Measurements from ENCODE around the gene ACR.

DNA sequence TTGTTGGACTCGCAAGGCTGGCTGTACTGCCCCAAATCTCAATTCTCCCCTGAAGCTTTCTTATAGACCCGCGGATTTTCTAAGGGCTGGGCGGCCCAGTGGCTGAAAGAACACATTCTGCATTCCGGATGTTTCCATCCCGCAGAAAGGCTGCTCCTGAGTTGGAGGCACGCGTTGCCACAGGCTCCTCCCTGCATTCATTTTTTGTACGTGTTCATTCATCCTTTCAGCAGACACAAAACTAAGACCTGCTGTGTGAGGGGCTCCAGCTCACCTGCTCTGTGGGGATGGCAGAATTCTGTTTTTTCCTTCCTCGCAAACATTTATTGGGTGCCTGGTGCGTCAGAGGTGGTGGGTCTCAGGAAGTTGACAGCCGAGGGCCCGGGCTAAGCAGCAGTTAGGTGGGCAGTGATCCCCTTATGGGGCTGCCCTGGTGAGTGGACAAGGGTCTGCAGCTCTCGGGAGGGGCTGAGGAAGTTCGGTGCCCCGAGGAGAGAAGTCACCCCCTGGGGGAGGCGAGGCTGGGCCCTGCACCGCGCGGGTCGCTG, 41.7 kb upstream of the ACR start:
- TF ChIP-seq, protein P1, sequence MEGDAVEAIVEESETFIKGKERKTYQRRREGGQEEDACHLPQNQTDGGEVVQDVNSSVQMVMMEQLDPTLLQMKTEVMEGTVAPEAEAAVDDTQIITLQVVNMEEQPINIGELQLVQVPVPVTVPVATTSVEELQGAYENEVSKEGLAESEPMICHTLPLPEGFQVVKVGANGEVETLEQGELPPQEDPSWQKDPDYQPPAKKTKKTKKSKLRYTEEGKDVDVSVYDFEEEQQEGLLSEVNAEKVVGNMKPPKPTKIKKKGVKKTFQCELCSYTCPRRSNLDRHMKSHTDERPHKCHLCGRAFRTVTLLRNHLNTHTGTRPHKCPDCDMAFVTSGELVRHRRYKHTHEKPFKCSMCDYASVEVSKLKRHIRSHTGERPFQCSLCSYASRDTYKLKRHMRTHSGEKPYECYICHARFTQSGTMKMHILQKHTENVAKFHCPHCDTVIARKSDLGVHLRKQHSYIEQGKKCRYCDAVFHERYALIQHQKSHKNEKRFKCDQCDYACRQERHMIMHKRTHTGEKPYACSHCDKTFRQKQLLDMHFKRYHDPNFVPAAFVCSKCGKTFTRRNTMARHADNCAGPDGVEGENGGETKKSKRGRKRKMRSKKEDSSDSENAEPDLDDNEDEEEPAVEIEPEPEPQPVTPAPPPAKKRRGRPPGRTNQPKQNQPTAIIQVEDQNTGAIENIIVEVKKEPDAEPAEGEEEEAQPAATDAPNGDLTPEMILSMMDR (IDR thresholded peaks at IDR 0.05; ENCODE audit: low read depth, low read length, missing input control), result no peak
- TF ChIP-seq, protein P2, sequence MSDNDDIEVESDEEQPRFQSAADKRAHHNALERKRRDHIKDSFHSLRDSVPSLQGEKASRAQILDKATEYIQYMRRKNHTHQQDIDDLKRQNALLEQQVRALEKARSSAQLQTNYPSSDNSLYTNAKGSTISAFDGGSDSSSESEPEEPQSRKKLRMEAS (IDR thresholded peaks at IDR 0.05), result no peak

Measured in liver (tissue), 2 donors.